ENCODE data around the gene NKD1. TPM values are rescaled to one million over a fixed set of nuclear protein-coding genes. Genes with fewer than 3 reads are reported as not detected.

Gene NKD1
- total RNA-seq, 1 donor, result under 0.01 TPM

DNA sequence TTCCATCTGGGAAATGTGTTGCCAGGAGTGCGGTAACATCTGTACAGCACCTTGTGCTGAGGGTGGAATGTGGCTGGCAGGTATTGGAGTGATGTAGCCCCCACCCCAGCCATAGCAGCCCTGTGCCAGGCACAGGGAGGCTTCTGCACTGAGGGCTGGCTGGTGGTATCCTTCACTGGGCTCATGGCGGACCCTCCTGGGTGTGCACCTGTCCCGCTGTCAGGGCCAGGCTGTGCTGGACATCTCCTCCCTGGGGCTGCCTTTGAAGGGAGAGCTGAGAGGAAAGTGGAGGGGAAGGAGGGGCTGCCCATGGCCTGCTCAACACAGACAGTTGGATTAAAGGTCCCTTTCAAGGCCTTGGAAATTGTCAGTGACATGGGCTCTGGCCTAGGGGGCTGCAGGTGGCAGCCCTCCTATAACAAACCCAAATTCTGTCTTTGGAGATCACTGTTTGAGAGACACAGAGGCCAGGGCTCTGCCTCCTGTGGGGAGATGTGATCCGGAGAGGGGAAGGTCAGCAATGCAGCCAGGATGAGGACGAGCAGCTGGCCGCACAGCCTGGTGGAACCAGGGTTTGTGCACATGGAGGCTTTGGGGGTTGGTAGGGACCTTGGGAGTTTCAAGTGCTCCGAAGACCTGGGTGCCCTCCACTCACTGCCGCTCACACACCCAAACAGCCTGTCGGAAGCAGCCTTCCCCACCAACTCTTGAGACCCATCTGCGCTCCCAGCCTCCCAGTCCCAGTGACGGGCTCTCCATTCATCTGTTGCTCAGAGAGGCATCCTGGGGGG, 22.8 kb downstream of the NKD1 start:
- TF ChIP-seq CTCF (IDR thresholded peaks at IDR 0.05; ENCODE audit: extremely low read depth, low read depth, low read length), result no peak
- Histone ChIP-seq H3K79me2 (ENCODE audit: insufficient read depth, low read length) (no peaks in the 10 kb centered on the region), H3K4me3 (ENCODE audit: insufficient read depth, low read length) (no peak overlapping the region), H3K27me3 (ENCODE audit: insufficient read depth, low read length) (no peaks in the 10 kb centered on the region), H4K20me1 (ENCODE audit: insufficient read depth, low read length) (no peaks in the 10 kb centered on the region), H3K9me3 (ENCODE audit: low read depth, low read length) (no peaks in the 10 kb centered on the region), H3K27ac (ENCODE audit: low read depth, low read length) (no peak overlapping the region), H3K4me1 (ENCODE audit: insufficient read depth, low read length) (no peaks in the 10 kb centered on the region), H2AFZ (ENCODE audit: low read length) (no peak overlapping the region), H3K36me3 (ENCODE audit: insufficient read depth, low read length) (no peaks in the 10 kb centered on the region), H3K4me2 (ENCODE audit: insufficient read depth, low read length) (no peak overlapping the region)
- no peak for DNase-seq (ENCODE audit: insufficient read length, low spot score, missing footprints)

- Histone ChIP-seq H4K20me1 (ENCODE audit: insufficient read depth, low read length) (no peaks in the 10 kb centered on the region), H3K9me3 (ENCODE audit: low read depth, low read length) (no peaks in the 10 kb centered on the region), H2AFZ (ENCODE audit: low read length) (no peak overlapping the region), H3K27ac (ENCODE audit: low read depth, low read length) (no peak overlapping the region), H3K27me3 (ENCODE audit: insufficient read depth, low read length) (no peaks in the 10 kb centered on the region), H3K4me1 (ENCODE audit: insufficient read depth, low read length) (no peaks in the 10 kb centered on the region), H3K79me2 (ENCODE audit: insufficient read depth, low read length) (no peaks in the 10 kb centered on the region), H3K36me3 (ENCODE audit: insufficient read depth, low read length) (no peaks in the 10 kb centered on the region), H3K4me2 (ENCODE audit: insufficient read depth, low read length) (no peak overlapping the region), H3K4me3 (ENCODE audit: insufficient read depth, low read length) (no peak overlapping the region)
- TF ChIP-seq CTCF (IDR thresholded peaks at IDR 0.05; ENCODE audit: extremely low read depth, low read depth, low read length), result no peak
- no peak for DNase-seq (ENCODE audit: insufficient read length, low spot score, missing footprints)
Observed at GRCh38 chr16:50571786-50572185, 23.6 kb downstream of the NKD1 start.

DNA sequence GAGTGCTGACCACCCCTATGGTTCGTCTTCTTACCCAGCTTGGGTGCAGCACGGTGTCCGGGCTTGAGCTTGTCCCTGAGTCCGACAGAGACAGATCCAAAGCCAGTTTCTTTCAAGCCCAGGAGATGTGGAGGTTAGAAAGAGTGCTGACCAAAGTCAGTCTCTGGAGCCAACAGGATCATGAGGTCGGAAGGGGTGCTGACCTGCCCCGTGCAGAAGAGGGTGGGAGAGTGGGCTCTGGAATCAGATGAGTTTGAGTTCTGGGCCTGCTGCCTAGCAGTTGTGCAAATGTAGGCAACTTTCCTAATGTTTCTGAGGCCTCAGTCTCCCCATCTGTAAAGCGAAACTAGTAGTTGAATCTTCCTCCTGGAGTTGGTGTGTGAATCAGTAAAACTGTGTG, 24.5 kb downstream of the NKD1 start:
- Histone ChIP-seq H3K27me3 (ENCODE audit: insufficient read depth, low read length) (no peaks in the 10 kb centered on the region), H3K27ac (ENCODE audit: low read depth, low read length) (no peak overlapping the region), H3K4me2 (ENCODE audit: insufficient read depth, low read length) (no peak overlapping the region), H3K4me1 (ENCODE audit: insufficient read depth, low read length) (no peaks in the 10 kb centered on the region), H4K20me1 (ENCODE audit: insufficient read depth, low read length) (no peaks in the 10 kb centered on the region), H2AFZ (ENCODE audit: low read length) (no peak overlapping the region), H3K36me3 (ENCODE audit: insufficient read depth, low read length) (no peaks in the 10 kb centered on the region), H3K79me2 (ENCODE audit: insufficient read depth, low read length) (no peaks in the 10 kb centered on the region), H3K4me3 (ENCODE audit: insufficient read depth, low read length) (no peak overlapping the region), H3K9me3 (ENCODE audit: low read depth, low read length) (no peaks in the 10 kb centered on the region)
- DNase-seq (ENCODE audit: insufficient read length, low spot score, missing footprints), result no peak
- no peak for TF ChIP-seq CTCF (IDR thresholded peaks at IDR 0.05; ENCODE audit: extremely low read depth, low read depth, low read length)

DNA sequence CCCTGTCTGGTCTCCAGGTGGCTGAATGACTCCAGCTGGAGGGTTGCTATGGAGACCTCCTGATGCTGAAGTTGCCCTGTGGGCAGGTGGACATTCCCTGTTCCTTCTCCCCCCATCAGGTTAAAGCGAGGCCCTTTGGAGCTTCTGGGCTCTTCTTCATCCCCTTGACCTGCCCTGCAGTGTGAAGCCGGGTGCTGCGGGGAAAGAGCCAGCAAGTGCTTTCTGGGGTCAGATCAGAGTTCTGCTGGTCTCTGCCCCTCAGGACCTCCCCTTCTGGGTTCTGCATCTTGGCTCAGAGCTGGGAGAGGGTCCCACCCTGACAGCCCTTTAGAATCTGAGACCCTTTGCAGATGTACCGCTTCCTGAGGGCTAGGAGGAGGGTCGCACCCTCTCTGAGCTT, 25.1 kb downstream of the NKD1 start:
- no peaks in the 10 kb centered on the region for H4K20me1 ChIP-seq (ENCODE audit: insufficient read depth, low read length)
- H3K79me2 ChIP-seq (ENCODE audit: insufficient read depth, low read length), result no peaks in the 10 kb centered on the region
- no peak for DNase-seq (ENCODE audit: insufficient read length, low spot score, missing footprints)
- H3K4me1 ChIP-seq (ENCODE audit: insufficient read depth, low read length), result no peaks in the 10 kb centered on the region
- H3K4me3 ChIP-seq (ENCODE audit: insufficient read depth, low read length), result no peak overlapping the region
- no peaks in the 10 kb centered on the region for H3K36me3 ChIP-seq (ENCODE audit: insufficient read depth, low read length)
- no peaks in the 10 kb centered on the region for H3K27me3 ChIP-seq (ENCODE audit: insufficient read depth, low read length)
- no peak overlapping the region for H3K4me2 ChIP-seq (ENCODE audit: insufficient read depth, low read length)
- no peak for TF ChIP-seq CTCF (IDR thresholded peaks at IDR 0.05; ENCODE audit: extremely low read depth, low read depth, low read length)
- H3K9me3 ChIP-seq (ENCODE audit: low read depth, low read length), result no peaks in the 10 kb centered on the region
- H3K27ac ChIP-seq (ENCODE audit: low read depth, low read length), result no peak overlapping the region
- H2AFZ ChIP-seq (ENCODE audit: low read length), result no peak overlapping the region
